ENCODE data around the gene ALG2. TPM values are rescaled to one million over a fixed set of nuclear protein-coding genes. Genes with fewer than 3 reads are reported as not detected.

The ALG2 gene
- total and polyA plus RNA-seq, 2 experiments from 2014 or later: 31.5 to 39.7 TPM

DNA sequence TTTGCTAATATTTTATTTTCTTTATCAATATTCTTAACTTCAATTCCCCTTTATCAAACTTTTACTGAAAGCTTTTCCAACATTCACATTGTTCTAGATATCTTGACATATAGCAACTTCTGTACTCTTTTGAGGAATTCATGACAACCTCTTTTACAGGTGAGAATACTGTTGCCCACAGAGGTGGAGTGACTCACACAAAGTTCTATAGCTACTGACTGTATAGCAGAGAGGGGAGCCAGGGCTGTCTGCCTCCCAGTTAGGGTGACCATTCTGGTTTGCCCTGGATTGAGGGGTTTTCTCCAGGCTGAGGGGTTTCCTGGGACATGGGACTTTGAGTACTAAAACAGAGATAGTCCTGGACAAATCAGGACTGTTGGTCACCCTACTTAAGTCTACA lies 16.6 kb upstream of the ALG2 start:
- Histone ChIP-seq H3K4me3 (no peak overlapping the region), H3K9me2 (ENCODE audit: insufficient read depth) (no peaks in the 10 kb centered on the region), H3K4me1 (ENCODE audit: insufficient read depth) (no peaks in the 10 kb centered on the region), H3F3A (replicated peaks; ENCODE audit: low read depth) (no peaks in the 10 kb centered on the region), H3K27me3 (ENCODE audit: insufficient read depth) (no peaks in the 10 kb centered on the region), H3K27ac (ENCODE audit: low read depth) (no peak overlapping the region), H3K36me3 (ENCODE audit: insufficient read depth) (no peaks in the 10 kb centered on the region), H3K79me2 (replicated peaks; ENCODE audit: insufficient read depth) (no peaks in the 10 kb centered on the region), H4K20me1 (replicated peaks; ENCODE audit: insufficient read depth) (no peaks in the 10 kb centered on the region; the same call in 1 of the 2 replicates), H2AFZ (no peak overlapping the region), H3K4me2 (no peak overlapping the region)
- H3K4me3 Mint-ChIP-seq: no peak overlapping the region
- DNase-seq (ENCODE audit: low spot score) (no peak), ATAC-seq (no peak)
- H3K36me3 Mint-ChIP-seq (ENCODE audit: low read depth): peaks cover 2% of the 10 kb centered on the region; the same call in 1 of the 3 replicates
- H3K4me1 Mint-ChIP-seq: no peaks in the 10 kb centered on the region
- H3K27ac Mint-ChIP-seq: no peak overlapping the region
- TF ChIP-seq, protein P1, sequence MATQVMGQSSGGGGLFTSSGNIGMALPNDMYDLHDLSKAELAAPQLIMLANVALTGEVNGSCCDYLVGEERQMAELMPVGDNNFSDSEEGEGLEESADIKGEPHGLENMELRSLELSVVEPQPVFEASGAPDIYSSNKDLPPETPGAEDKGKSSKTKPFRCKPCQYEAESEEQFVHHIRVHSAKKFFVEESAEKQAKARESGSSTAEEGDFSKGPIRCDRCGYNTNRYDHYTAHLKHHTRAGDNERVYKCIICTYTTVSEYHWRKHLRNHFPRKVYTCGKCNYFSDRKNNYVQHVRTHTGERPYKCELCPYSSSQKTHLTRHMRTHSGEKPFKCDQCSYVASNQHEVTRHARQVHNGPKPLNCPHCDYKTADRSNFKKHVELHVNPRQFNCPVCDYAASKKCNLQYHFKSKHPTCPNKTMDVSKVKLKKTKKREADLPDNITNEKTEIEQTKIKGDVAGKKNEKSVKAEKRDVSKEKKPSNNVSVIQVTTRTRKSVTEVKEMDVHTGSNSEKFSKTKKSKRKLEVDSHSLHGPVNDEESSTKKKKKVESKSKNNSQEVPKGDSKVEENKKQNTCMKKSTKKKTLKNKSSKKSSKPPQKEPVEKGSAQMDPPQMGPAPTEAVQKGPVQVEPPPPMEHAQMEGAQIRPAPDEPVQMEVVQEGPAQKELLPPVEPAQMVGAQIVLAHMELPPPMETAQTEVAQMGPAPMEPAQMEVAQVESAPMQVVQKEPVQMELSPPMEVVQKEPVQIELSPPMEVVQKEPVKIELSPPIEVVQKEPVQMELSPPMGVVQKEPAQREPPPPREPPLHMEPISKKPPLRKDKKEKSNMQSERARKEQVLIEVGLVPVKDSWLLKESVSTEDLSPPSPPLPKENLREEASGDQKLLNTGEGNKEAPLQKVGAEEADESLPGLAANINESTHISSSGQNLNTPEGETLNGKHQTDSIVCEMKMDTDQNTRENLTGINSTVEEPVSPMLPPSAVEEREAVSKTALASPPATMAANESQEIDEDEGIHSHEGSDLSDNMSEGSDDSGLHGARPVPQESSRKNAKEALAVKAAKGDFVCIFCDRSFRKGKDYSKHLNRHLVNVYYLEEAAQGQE (IDR thresholded peaks at IDR 0.05; ENCODE audit: unreplicated experiment): no peak
- TF ChIP-seq JUNB (IDR thresholded peaks at IDR 0.05; ENCODE audit: unreplicated experiment): no peak
- no peak for TF ChIP-seq POLR2AphosphoS5 (IDR thresholded peaks at IDR 0.05; ENCODE audit: low read depth)
- TF ChIP-seq, protein P2, sequence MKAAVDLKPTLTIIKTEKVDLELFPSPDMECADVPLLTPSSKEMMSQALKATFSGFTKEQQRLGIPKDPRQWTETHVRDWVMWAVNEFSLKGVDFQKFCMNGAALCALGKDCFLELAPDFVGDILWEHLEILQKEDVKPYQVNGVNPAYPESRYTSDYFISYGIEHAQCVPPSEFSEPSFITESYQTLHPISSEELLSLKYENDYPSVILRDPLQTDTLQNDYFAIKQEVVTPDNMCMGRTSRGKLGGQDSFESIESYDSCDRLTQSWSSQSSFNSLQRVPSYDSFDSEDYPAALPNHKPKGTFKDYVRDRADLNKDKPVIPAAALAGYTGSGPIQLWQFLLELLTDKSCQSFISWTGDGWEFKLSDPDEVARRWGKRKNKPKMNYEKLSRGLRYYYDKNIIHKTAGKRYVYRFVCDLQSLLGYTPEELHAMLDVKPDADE (IDR thresholded peaks at IDR 0.05): no peak
- TF ChIP-seq, protein P3, sequence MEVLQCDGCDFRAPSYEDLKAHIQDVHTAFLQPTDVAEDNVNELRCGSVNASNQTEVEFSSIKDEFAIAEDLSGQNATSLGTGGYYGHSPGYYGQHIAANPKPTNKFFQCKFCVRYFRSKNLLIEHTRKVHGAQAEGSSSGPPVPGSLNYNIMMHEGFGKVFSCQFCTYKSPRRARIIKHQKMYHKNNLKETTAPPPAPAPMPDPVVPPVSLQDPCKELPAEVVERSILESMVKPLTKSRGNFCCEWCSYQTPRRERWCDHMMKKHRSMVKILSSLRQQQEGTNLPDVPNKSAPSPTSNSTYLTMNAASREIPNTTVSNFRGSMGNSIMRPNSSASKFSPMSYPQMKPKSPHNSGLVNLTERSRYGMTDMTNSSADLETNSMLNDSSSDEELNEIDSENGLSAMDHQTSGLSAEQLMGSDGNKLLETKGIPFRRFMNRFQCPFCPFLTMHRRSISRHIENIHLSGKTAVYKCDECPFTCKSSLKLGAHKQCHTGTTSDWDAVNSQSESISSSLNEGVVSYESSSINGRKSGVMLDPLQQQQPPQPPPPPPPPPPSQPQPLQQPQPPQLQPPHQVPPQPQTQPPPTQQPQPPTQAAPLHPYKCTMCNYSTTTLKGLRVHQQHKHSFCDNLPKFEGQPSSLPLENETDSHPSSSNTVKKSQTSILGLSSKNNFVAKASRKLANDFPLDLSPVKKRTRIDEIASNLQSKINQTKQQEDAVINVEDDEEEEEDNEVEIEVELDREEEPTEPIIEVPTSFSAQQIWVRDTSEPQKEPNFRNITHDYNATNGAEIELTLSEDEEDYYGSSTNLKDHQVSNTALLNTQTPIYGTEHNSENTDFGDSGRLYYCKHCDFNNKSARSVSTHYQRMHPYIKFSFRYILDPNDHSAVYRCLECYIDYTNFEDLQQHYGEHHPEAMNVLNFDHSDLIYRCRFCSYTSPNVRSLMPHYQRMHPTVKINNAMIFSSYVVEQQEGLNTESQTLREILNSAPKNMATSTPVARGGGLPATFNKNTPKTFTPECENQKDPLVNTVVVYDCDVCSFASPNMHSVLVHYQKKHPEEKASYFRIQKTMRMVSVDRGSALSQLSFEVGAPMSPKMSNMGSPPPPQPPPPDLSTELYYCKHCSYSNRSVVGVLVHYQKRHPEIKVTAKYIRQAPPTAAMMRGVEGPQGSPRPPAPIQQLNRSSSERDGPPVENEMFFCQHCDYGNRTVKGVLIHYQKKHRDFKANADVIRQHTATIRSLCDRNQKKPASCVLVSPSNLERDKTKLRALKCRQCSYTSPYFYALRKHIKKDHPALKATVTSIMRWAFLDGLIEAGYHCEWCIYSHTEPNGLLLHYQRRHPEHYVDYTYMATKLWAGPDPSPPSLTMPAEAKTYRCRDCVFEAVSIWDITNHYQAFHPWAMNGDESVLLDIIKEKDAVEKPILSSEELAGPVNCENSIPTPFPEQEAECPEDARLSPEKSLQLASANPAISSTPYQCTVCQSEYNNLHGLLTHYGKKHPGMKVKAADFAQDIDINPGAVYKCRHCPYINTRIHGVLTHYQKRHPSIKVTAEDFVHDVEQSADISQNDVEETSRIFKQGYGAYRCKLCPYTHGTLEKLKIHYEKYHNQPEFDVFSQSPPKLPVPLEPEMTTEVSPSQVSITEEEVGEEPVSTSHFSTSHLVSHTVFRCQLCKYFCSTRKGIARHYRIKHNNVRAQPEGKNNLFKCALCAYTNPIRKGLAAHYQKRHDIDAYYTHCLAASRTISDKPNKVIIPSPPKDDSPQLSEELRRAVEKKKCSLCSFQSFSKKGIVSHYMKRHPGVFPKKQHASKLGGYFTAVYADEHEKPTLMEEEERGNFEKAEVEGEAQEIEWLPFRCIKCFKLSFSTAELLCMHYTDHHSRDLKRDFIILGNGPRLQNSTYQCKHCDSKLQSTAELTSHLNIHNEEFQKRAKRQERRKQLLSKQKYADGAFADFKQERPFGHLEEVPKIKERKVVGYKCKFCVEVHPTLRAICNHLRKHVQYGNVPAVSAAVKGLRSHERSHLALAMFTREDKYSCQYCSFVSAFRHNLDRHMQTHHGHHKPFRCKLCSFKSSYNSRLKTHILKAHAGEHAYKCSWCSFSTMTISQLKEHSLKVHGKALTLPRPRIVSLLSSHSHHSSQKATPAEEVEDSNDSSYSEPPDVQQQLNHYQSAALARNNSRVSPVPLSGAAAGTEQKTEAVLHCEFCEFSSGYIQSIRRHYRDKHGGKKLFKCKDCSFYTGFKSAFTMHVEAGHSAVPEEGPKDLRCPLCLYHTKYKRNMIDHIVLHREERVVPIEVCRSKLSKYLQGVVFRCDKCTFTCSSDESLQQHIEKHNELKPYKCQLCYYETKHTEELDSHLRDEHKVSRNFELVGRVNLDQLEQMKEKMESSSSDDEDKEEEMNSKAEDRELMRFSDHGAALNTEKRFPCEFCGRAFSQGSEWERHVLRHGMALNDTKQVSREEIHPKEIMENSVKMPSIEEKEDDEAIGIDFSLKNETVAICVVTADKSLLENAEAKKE (CRISPR knock-in tag; IDR thresholded peaks at IDR 0.05): no peak
- TF ChIP-seq STAT1 (IDR thresholded peaks at IDR 0.05; ENCODE audit: unreplicated experiment): no peak
- no peak for TF ChIP-seq CREB1 (CRISPR knock-in tag; IDR thresholded peaks at IDR 0.05; ENCODE audit: low read depth)
- no peak for TF ChIP-seq EZH2phosphoT487 (IDR thresholded peaks at IDR 0.05; ENCODE audit: unreplicated experiment)
- no peak for TF ChIP-seq NANOG (IDR thresholded peaks at IDR 0.05; ENCODE audit: borderline replicate concordance)
- TF ChIP-seq, protein P4, sequence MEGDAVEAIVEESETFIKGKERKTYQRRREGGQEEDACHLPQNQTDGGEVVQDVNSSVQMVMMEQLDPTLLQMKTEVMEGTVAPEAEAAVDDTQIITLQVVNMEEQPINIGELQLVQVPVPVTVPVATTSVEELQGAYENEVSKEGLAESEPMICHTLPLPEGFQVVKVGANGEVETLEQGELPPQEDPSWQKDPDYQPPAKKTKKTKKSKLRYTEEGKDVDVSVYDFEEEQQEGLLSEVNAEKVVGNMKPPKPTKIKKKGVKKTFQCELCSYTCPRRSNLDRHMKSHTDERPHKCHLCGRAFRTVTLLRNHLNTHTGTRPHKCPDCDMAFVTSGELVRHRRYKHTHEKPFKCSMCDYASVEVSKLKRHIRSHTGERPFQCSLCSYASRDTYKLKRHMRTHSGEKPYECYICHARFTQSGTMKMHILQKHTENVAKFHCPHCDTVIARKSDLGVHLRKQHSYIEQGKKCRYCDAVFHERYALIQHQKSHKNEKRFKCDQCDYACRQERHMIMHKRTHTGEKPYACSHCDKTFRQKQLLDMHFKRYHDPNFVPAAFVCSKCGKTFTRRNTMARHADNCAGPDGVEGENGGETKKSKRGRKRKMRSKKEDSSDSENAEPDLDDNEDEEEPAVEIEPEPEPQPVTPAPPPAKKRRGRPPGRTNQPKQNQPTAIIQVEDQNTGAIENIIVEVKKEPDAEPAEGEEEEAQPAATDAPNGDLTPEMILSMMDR (conservative IDR thresholded peaks at IDR 0.05; ENCODE audit: low read depth in 2 of 2): no peak
- TF ChIP-seq ZNF331 (CRISPR knock-in tag; IDR thresholded peaks at IDR 0.05; ENCODE audit: low read depth): no peak
- no peak for TF ChIP-seq ZNF114 (CRISPR knock-in tag; IDR thresholded peaks at IDR 0.05)
- TF ChIP-seq EZH2 (IDR thresholded peaks at IDR 0.05; ENCODE audit: low read depth, unreplicated experiment): no peak
- peaks cover 2% of the 10 kb centered on the region; the same call in 1 of the 3 replicates for H3K9me3 Mint-ChIP-seq
- peaks cover 1% of the 10 kb centered on the region for H3K27me3 Mint-ChIP-seq (ENCODE audit: insufficient read depth, low read depth, poor library complexity)
